SK-N-SH (cell line): Measurements from ENCODE around the gene CALR3. TPM values are rescaled to one million over a fixed set of nuclear protein-coding genes. Genes with fewer than 3 reads are reported as not detected.

Experiments
- CTCF ChIA-PET: fragments of 300-600, 350-600 bp; formaldehyde crosslinking; extraction: SDS; loops from one replicate; lab custom pipeline; 2021; lab: Yijun Ruan, JAX
- POLR2A ChIA-PET: fragments of 350-600 bp; sonication (Branson Sonifier 250); formaldehyde crosslinking; extraction: SDS; loops from one replicate; lab custom pipeline; 2020; ENCODE audit warnings: antibody characterized with exemption, inconsistent platforms; lab: Yijun Ruan, JAX
- DNase-seq: peaks from one replicate; pipeline ENCODE4 v3.0.0; 2012
- H2AFZ ChIP-seq: fragments of 200-600 bp; sonication (generic); 2 replicates; pipeline ENCODE4 v1.8.1; 2016; ENCODE audit warnings: antibody characterized with exemption, mild to moderate bottlenecking, low read depth
- H3F3A ChIP-seq: fragments of 200-600 bp; sonication (generic); replicated peaks from 2 replicates; pipeline ENCODE3; 2016; ENCODE audit warnings: antibody characterized with exemption, mild to moderate bottlenecking; ENCODE audit not compliant: insufficient read depth
- H3K27ac ChIP-seq, 2 experiments: fragments of 200-500 bp in 1 of 2; fragments of 200-600 bp in 1 of 2; sonication (Bioruptor generic) in 1 of 2; sonication (generic), shearing (Covaris generic) in 1 of 2; 2 replicates each; pipeline versions ENCODE4 v1.5.1 to v1.6.1; 2014 to 2016; ENCODE audit warnings: low read depth in 2 of 2, inconsistent platforms in 1 of 2, low read length in 1 of 2, mild to moderate bottlenecking in 1 of 2, mixed read lengths in 1 of 2
- H3K27me3 ChIP-seq: fragments of 200-600 bp; sonication (generic), shearing (Covaris generic); 2 replicates; pipeline ENCODE4 v1.6.1; 2016; ENCODE audit warnings: mixed run types; ENCODE audit not compliant: insufficient read depth
- H3K36me3 ChIP-seq, 2 experiments: fragments of 200-500 bp in 1 of 2; fragments of 200-600 bp in 1 of 2; sonication (Bioruptor generic) in 1 of 2; sonication (generic) in 1 of 2; replicated peaks in 1 of 2; 2 replicates each; pipeline versions ENCODE3 to v1.5.1; 2014 to 2016; ENCODE audit warnings: low read length in 1 of 2, mild to moderate bottlenecking in 1 of 2; ENCODE audit not compliant: insufficient read depth in 2 of 2, control insufficient read depth in 1 of 2
- H3K4me1 ChIP-seq, 2 experiments: fragments of 200-500 bp in 1 of 2; fragments of 200-600 bp in 1 of 2; sonication (Bioruptor generic) in 1 of 2; sonication (generic), shearing (Covaris generic) in 1 of 2; 2 replicates each; pipeline versions ENCODE4 v1.5.1 to v1.6.1; 2014 to 2016; ENCODE audit warnings: low read depth in 1 of 2, low read length in 1 of 2, mixed run types in 1 of 2; ENCODE audit not compliant: insufficient read depth in 2 of 2, control insufficient read depth in 1 of 2
- H3K4me2 ChIP-seq: fragments of 200-600 bp; sonication (generic), shearing (Covaris generic); 2 replicates; pipeline ENCODE4 v1.6.1; 2017; ENCODE audit warnings: mixed run types
- H3K4me3 ChIP-seq, 2 experiments: fragments of 200-500 bp in 1 of 2; fragments of 200-600 bp in 1 of 2; sonication (Bioruptor generic) in 1 of 2; sonication (generic), shearing (Covaris generic) in 1 of 2; 2 replicates each; pipeline versions ENCODE4 v1.5.1 to v1.8.1; 2014 to 2016; ENCODE audit warnings: low read depth in 2 of 2, inconsistent platforms in 1 of 2, low read length in 1 of 2, mild to moderate bottlenecking in 1 of 2, mixed read lengths in 1 of 2, moderate library complexity in 1 of 2
- H3K79me2 ChIP-seq: fragments of 200-600 bp; sonication (generic); 2 replicates; pipeline ENCODE4 v1.8.1; 2017; ENCODE audit warnings: mild to moderate bottlenecking; ENCODE audit not compliant: insufficient read depth
- H3K9ac ChIP-seq: fragments of 200-600 bp; sonication (generic); 2 replicates; pipeline ENCODE4 v1.6.1; 2017; ENCODE audit warnings: mixed run types
- H3K9me2 ChIP-seq: fragments of 200-600 bp; sonication (generic); 2 replicates; pipeline ENCODE4 v1.6.1; 2017; ENCODE audit warnings: mixed run types
- H3K9me3 ChIP-seq: fragments of 200-600 bp; sonication (generic); 2 replicates; pipeline ENCODE4 v1.6.1; 2017; ENCODE audit warnings: mixed run types, mild to moderate bottlenecking, moderate library complexity
- H4K20me1 ChIP-seq: fragments of 200-600 bp; sonication (generic); 2 replicates; pipeline ENCODE4 v1.6.1; 2017; ENCODE audit warnings: mild to moderate bottlenecking, mixed run types; ENCODE audit not compliant: insufficient read depth
- ELF1 ChIP-seq: IDR thresholded peaks from 2 replicates; pipeline ENCODE4 v1.4.0; 2012
- EZH2phosphoT487 ChIP-seq: fragments of 200-600 bp; sonication (generic); IDR thresholded peaks from 2 replicates; pipeline ENCODE4 v1.6.1; 2017; ENCODE audit warnings: low read depth, mixed run types, mild to moderate bottlenecking, antibody characterized with exemption, moderate library complexity, borderline replicate concordance
- FOSL2 ChIP-seq: IDR thresholded peaks from 2 replicates; pipeline ENCODE4 v1.4.0; 2012; ENCODE audit warnings: low read depth, mild to moderate bottlenecking, moderate library complexity, borderline replicate concordance
- FOXJ3 ChIP-seq: sonication (generic); formaldehyde crosslinking; IDR thresholded peaks from 2 replicates; pipeline ENCODE4 v1.5.1; 2020; ENCODE audit warnings: mild to moderate bottlenecking, missing genetic modification reagents
- FOXM1 ChIP-seq: IDR thresholded peaks from 2 replicates; pipeline ENCODE4 v1.4.0; 2012; ENCODE audit warnings: low read depth, mild to moderate bottlenecking
- GABPA ChIP-seq: IDR thresholded peaks from 2 replicates; pipeline ENCODE4 v1.4.0; 2012; ENCODE audit warnings: low read depth, mild to moderate bottlenecking
- JUND ChIP-seq: IDR thresholded peaks from 2 replicates; pipeline ENCODE4 v1.4.0; 2012
- NFIC ChIP-seq: IDR thresholded peaks from 2 replicates; pipeline ENCODE4 v1.4.0; 2012; ENCODE audit warnings: borderline replicate concordance
- POLR2AphosphoS5 ChIP-seq: IDR thresholded peaks from 2 replicates; pipeline ENCODE4 v1.6.1; 2012; ENCODE audit warnings: low read depth, low read length
- RFX5 ChIP-seq: IDR thresholded peaks from 2 replicates; pipeline ENCODE4 v1.6.1; 2012; ENCODE audit warnings: mild to moderate bottlenecking, improper control_type of control experiment, low read length
- RXRA ChIP-seq: IDR thresholded peaks from 2 replicates; pipeline ENCODE4 v1.4.0; 2012; ENCODE audit warnings: low read depth, mild to moderate bottlenecking, borderline replicate concordance
- TCF12 ChIP-seq: IDR thresholded peaks from 2 replicates; pipeline ENCODE4 v1.4.0; 2012
- TEAD4 ChIP-seq: IDR thresholded peaks from 2 replicates; pipeline ENCODE4 v1.4.0; 2012; ENCODE audit warnings: mild to moderate bottlenecking, borderline replicate concordance; ENCODE audit not compliant: insufficient read depth
- WGBS: methylation state at CpG from one replicate; pipeline ENCODE4 v1.1.6; 2017; ENCODE audit warnings: low lambda C conversion rate; 5-methylcytosine and 5-hydroxymethylcytosine counted together
- polyA plus RNA-seq, 3 experiments: library from polyadenylated mRNA; depleted of rRNA; stranded (reverse); fragments of >200 nt; gene quantifications; 2 replicates each; pipeline ENCODE4 v1.2.3, GENCODE V29; 2012
- TF ChIP-seq, protein P1 (sequence below): fragments of 150-350 bp; IDR thresholded peaks from 2 replicates; pipeline ENCODE4 v1.6.1; 2016; ENCODE audit warnings: mild to moderate bottlenecking, low read depth, low read length
- TF ChIP-seq, protein P2 (sequence below): IDR thresholded peaks from 2 replicates; pipeline ENCODE4 v1.4.0; 2012; ENCODE audit warnings: low read depth
- TF ChIP-seq, protein P3 (sequence below): IDR thresholded peaks from 2 replicates; pipeline ENCODE4 v1.6.1; 2012; ENCODE audit warnings: mild to moderate bottlenecking, low read depth, low read length, moderate library complexity

The CALR3 gene
- polyA plus RNA-seq, 1 of the 3 experiments (the other 2 are of a cell fraction), result not detected

DNA sequence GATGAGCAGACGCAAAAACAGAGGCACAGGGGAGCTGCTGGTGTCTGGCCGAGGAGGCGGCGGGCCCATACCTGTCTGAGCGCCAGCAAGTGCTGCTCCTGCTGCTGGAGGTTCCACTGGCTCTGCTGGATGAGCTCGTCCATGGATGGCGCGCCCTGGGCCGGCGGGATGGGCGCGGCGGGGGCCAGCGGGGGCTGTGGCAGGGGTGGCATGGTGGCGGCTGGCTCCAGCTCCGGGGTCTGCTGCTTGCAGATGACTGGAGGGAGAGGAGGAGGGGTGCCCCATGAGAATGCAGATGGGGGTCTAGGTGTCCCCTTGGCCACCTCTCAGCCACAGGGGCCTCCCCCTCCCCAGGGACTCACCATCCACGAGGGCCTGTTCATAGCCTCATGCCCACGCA is 39.4 kb upstream of the CALR3 start:
- no peak for DNase-seq
- no peak overlapping the region for H2AFZ ChIP-seq
- H3K36me3 ChIP-seq, result peaks cover 21 to 61% of the 10 kb centered on the region in 2 experiments
- TF ChIP-seq FOSL2 (no peak), TCF12 (no peak), JUND (no peak), EZH2phosphoT487 (no peak)
- no peak overlapping the region for H3K9ac ChIP-seq
- H3K27me3 ChIP-seq, result no peaks in the 10 kb centered on the region
- WGBS, result 94% methylated on average over 6 of the region's 18 CpGs
- H3K4me1 ChIP-seq, result peaks cover 0 to 2% of the 10 kb centered on the region in 2 experiments; a peak in 2 of 4 replicates
- H4K20me1 ChIP-seq, result peaks cover 57% of the 10 kb centered on the region
- no peaks in the 10 kb centered on the region for H3K9me3 ChIP-seq
- H3K4me2 ChIP-seq, result no peak overlapping the region
- H3K79me2 ChIP-seq, result peaks cover 73% of the 10 kb centered on the region
- CTCF ChIA-PET, result interaction anchor here (1.2 kb wide), 1 partner anchor 18 kb away, joined by 3 read pairs; no protein-coding TSS in a partner anchor
- no peaks in the 10 kb centered on the region for H3K9me2 ChIP-seq
- no peaks in the 10 kb centered on the region for H3F3A ChIP-seq
- POLR2A ChIA-PET, result interaction anchor here (1.2 kb wide), 1 partner anchor 17 kb away, joined by 5 read pairs; no protein-coding TSS in a partner anchor
- H3K4me3 ChIP-seq, result no peak overlapping the region
- H3K27ac ChIP-seq, result no peak overlapping the region

DNA sequence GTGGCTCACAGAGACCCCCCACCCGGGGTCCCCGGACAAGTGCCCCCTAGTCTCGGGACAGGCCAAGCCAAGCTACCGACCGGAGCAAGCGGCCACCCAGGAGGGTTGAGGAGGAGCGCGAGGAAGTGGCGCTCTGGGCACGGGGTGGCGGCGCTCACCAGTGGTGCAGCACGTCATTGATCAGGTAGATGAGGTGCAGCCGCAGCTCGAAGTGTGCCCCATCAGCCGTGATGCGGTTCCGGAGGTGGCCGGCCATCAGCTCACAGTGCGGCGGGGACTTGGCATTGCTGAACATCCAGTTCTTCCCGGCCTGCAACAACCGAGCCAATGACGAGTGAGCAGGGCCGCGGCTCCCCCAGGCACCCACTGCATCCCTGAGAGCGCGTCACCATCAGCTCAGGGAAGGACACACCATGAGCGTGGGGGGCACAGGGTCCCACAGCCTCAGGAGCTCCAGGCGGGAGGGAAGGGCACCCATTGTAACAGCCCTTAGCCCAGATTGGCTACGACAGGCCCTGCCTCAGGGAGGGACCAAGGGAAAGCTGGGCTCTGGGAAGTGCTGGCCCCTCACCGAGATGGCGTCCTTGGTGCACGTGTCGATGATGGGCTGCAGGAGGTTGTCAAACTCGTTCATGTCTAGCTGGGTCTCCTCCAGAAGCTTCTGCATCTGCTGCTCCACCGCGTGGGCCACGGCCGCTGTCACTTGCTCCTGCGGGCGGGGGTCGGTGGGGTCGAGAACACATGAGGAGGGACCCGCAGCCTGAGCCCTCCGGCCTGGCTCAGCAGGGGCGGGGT is 36.7 kb upstream of the CALR3 start:
- POLR2A ChIA-PET, result interaction anchor here (0.9 kb wide), 1 partner anchor 16 kb away, joined by 4 read pairs; no protein-coding TSS in a partner anchor
- H3K9me3 ChIP-seq, result no peaks in the 10 kb centered on the region
- TF ChIP-seq GABPA, result no peak
- TF ChIP-seq, protein P1, sequence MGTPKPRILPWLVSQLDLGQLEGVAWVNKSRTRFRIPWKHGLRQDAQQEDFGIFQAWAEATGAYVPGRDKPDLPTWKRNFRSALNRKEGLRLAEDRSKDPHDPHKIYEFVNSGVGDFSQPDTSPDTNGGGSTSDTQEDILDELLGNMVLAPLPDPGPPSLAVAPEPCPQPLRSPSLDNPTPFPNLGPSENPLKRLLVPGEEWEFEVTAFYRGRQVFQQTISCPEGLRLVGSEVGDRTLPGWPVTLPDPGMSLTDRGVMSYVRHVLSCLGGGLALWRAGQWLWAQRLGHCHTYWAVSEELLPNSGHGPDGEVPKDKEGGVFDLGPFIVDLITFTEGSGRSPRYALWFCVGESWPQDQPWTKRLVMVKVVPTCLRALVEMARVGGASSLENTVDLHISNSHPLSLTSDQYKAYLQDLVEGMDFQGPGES, result no peak
- TF ChIP-seq FOXJ3 (CRISPR knock-in tag), result no peak
- TF ChIP-seq RXRA, result no peak
- TF ChIP-seq ELF1, result no peak
- TF ChIP-seq, protein P2, sequence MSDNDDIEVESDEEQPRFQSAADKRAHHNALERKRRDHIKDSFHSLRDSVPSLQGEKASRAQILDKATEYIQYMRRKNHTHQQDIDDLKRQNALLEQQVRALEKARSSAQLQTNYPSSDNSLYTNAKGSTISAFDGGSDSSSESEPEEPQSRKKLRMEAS, result no peak
- H3K4me2 ChIP-seq, result no peak overlapping the region
- no peak overlapping the region for H2AFZ ChIP-seq
- H3K79me2 ChIP-seq, result peaks cover 45% of the 10 kb centered on the region
- H3K9ac ChIP-seq, result no peak overlapping the region
- WGBS, result 96% methylated on average over 23 of the region's 47 CpGs
- H3K27me3 ChIP-seq, result no peaks in the 10 kb centered on the region
- H3K9me2 ChIP-seq, result no peaks in the 10 kb centered on the region
- no peaks in the 10 kb centered on the region; a peak in 1 of 4 replicates for H3K4me1 ChIP-seq
- H3K4me3 ChIP-seq, result no peak overlapping the region
- H3K36me3 ChIP-seq, result peaks cover 19 to 78% of the 10 kb centered on the region in 2 experiments
- no peak overlapping the region for H3K27ac ChIP-seq
- no peak for DNase-seq
- H3F3A ChIP-seq, result no peaks in the 10 kb centered on the region
- peaks cover 33% of the 10 kb centered on the region for H4K20me1 ChIP-seq
- CTCF ChIA-PET, result no interaction called here

DNA sequence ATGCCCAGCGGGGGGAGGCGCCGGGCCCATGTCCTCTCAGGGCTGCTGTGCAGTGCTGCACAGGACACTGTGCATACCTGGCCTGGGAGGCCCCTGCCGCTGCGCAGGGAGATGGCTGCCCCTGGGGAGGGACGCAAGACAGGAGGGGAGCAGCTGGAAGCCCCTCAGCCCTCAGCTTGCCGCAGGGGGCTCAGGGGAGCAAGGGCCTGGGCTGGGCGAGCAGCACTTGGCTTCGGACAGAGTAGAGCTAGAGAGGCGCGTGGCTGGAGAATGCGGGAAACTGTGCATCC is 35.4 kb upstream of the CALR3 start:
- ChIA-PET CTCF (no interaction called here), POLR2A (no interaction called here)
- Histone ChIP-seq H3K79me2 (peaks cover 33% of the 10 kb centered on the region), H3K4me3 (no peak overlapping the region), H3K36me3 (peaks cover 28 to 80% of the 10 kb centered on the region in 2 experiments), H2AFZ (no peak overlapping the region), H3K9me2 (no peaks in the 10 kb centered on the region), H3F3A (no peaks in the 10 kb centered on the region), H3K27ac (no peak overlapping the region), H3K9ac (no peak overlapping the region), H3K4me2 (no peak overlapping the region), H3K4me1 (no peaks in the 10 kb centered on the region), H3K9me3 (no peaks in the 10 kb centered on the region), H3K27me3 (no peaks in the 10 kb centered on the region), H4K20me1 (peaks cover 19% of the 10 kb centered on the region)
- 97% methylated on average over 12 of the region's 12 CpGs for WGBS
- no peak for DNase-seq
- TF ChIP-seq FOXM1 (no peak), NFIC (no peak), RFX5 (no peak), TEAD4 (no peak), RXRA (no peak), POLR2AphosphoS5 (no peak), GABPA (no peak), FOXJ3 (CRISPR knock-in tag) (no peak), EZH2phosphoT487 (no peak), FOSL2 (no peak)
- TF ChIP-seq, protein P2, result no peak
- TF ChIP-seq, protein P3, sequence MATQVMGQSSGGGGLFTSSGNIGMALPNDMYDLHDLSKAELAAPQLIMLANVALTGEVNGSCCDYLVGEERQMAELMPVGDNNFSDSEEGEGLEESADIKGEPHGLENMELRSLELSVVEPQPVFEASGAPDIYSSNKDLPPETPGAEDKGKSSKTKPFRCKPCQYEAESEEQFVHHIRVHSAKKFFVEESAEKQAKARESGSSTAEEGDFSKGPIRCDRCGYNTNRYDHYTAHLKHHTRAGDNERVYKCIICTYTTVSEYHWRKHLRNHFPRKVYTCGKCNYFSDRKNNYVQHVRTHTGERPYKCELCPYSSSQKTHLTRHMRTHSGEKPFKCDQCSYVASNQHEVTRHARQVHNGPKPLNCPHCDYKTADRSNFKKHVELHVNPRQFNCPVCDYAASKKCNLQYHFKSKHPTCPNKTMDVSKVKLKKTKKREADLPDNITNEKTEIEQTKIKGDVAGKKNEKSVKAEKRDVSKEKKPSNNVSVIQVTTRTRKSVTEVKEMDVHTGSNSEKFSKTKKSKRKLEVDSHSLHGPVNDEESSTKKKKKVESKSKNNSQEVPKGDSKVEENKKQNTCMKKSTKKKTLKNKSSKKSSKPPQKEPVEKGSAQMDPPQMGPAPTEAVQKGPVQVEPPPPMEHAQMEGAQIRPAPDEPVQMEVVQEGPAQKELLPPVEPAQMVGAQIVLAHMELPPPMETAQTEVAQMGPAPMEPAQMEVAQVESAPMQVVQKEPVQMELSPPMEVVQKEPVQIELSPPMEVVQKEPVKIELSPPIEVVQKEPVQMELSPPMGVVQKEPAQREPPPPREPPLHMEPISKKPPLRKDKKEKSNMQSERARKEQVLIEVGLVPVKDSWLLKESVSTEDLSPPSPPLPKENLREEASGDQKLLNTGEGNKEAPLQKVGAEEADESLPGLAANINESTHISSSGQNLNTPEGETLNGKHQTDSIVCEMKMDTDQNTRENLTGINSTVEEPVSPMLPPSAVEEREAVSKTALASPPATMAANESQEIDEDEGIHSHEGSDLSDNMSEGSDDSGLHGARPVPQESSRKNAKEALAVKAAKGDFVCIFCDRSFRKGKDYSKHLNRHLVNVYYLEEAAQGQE, result no peak
